Measurements from ENCODE around the gene TTBK2. TPM values are rescaled to one million over a fixed set of nuclear protein-coding genes. Genes with fewer than 3 reads are reported as not detected.

Gene TTBK2
- total RNA-seq, 1 experiment from 2014 or later, result 10.6 TPM

DNA sequence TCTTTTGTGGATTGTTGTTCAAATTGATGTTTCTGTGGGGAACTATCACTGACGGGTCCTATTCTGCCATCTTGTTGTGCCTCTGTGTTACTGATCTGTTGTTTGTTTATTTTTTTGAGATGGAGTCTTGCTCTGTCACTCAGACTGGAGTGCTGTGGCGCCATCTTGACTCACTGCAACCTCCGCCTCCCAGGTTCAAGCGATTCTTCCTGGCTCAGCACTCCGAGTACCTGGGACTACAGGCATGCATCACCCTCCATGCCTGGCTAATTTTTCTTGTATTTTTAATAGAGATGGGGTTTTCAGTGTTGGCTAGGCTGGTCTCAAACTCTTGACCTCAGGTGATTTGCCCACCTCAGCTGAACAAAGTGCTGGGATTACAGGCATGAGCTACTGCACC, 215.2 kb downstream of the TTBK2 start:
- Mint-ChIP-seq H3K36me3 (ENCODE audit: insufficient read depth in 1 of 3, low read depth in 3 of 3) (peaks cover 0 to 3% (median 0%) of the 10 kb centered on the region in 3 experiments; a peak in 2 of 7 replicates), H3K27ac (peak overlapping the region in 1 of 3 experiments; percentile 72; a peak in 1 of 7 replicates), H3K4me1 (no peaks in the 10 kb centered on the region), H3K9me3 (no peaks in the 10 kb centered on the region), H3K27me3 (ENCODE audit: low read depth) (no peaks in the 10 kb centered on the region), H3K4me3 (no peak overlapping the region)
- Histone ChIP-seq H3K18ac (ENCODE audit: insufficient read length, low read depth, low read length) (no peak overlapping the region), H2BK12ac (ENCODE audit: insufficient read length, low read depth, low read length) (no peak overlapping the region), H3K56ac (ENCODE audit: insufficient read length, low read depth, low read length) (no peak overlapping the region), H2BK120ac (ENCODE audit: low read depth, low read length, poor library complexity, severe bottlenecking) (no peak overlapping the region), H3K79me2 (ENCODE audit: insufficient read depth, low read length) (no peaks in the 10 kb centered on the region), H3K79me1 (ENCODE audit: insufficient read depth, low read depth, low read length, poor library complexity, severe bottlenecking) (no peaks in the 10 kb centered on the region), H2BK5ac (ENCODE audit: insufficient read length, low read length) (no peak overlapping the region), H3K27ac (ENCODE audit: insufficient read length, low read depth, low read length) (no peak overlapping the region), H3K4me2 (ENCODE audit: insufficient read depth, insufficient read length, low read length) (no peak overlapping the region), H3K27me3 (ENCODE audit: insufficient read depth, low read length) (no peaks in the 10 kb centered on the region), H2BK15ac (ENCODE audit: low read depth, low read length) (no peak overlapping the region), H3K9me3 (ENCODE audit: control insufficient read depth, low read depth, low read length) (no peaks in the 10 kb centered on the region), H2AK5ac (ENCODE audit: insufficient read length, low read length) (no peak overlapping the region), H2BK20ac (ENCODE audit: low read depth, low read length, poor library complexity, severe bottlenecking) (no peak overlapping the region), H4K5ac (ENCODE audit: insufficient read length, low read depth, low read length) (no peak overlapping the region), H3T11ph (ENCODE audit: low read length) (no peak overlapping the region), H3K14ac (ENCODE audit: insufficient read depth, low read length) (no peak overlapping the region), H4K20me1 (ENCODE audit: control insufficient read depth, insufficient read depth, insufficient read length) (no peaks in the 10 kb centered on the region), H3K23me2 (ENCODE audit: insufficient read length, low read depth, low read length, poor library complexity, severe bottlenecking) (no peaks in the 10 kb centered on the region), H3K23ac (ENCODE audit: insufficient read length, low read depth, low read length) (no peak overlapping the region), H3K4ac (ENCODE audit: low read depth, low read length) (no peak overlapping the region), H3K9ac (ENCODE audit: extremely low read depth, insufficient read length, low read length) (no peak overlapping the region), H4K8ac (replicated peaks; ENCODE audit: insufficient read length, low read depth, low read length) (no peak overlapping the region), H3K4me1 (ENCODE audit: insufficient read depth, low read length) (no peaks in the 10 kb centered on the region), H2AFZ (ENCODE audit: low read length) (no peak overlapping the region), H4K91ac (ENCODE audit: insufficient read length, low read depth, low read length) (no peak overlapping the region)
- no CpG with 5 or more reads among the region's 5 CpGs for WGBS (ENCODE audit: extremely low coverage, insufficient read length, low lambda C conversion rate)
- DNase-seq, result no peak
- TF ChIP-seq, protein P1, sequence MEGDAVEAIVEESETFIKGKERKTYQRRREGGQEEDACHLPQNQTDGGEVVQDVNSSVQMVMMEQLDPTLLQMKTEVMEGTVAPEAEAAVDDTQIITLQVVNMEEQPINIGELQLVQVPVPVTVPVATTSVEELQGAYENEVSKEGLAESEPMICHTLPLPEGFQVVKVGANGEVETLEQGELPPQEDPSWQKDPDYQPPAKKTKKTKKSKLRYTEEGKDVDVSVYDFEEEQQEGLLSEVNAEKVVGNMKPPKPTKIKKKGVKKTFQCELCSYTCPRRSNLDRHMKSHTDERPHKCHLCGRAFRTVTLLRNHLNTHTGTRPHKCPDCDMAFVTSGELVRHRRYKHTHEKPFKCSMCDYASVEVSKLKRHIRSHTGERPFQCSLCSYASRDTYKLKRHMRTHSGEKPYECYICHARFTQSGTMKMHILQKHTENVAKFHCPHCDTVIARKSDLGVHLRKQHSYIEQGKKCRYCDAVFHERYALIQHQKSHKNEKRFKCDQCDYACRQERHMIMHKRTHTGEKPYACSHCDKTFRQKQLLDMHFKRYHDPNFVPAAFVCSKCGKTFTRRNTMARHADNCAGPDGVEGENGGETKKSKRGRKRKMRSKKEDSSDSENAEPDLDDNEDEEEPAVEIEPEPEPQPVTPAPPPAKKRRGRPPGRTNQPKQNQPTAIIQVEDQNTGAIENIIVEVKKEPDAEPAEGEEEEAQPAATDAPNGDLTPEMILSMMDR (conservative IDR thresholded peaks at IDR 0.05), result no peak

Measured in H9 (cell line).